MM.1S (cell line): ENCODE data around the gene OR5B12.

Experiments used
- CTCF ChIP-seq: fragments of 300-600 bp; sonication (generic); IDR thresholded peaks from 2 replicates; pipeline ENCODE4 v1.5.1; 2016; ENCODE audit warnings: antibody characterized with exemption, low read length, mixed read lengths
- EZH2 ChIP-seq: fragments of 300-600 bp; sonication (generic); optimal IDR thresholded peaks from 2 replicates; pipeline ENCODE3; 2017; ENCODE audit warnings: low read depth, mild to moderate bottlenecking, antibody characterized with exemption, low read length, mixed read lengths

GRCh38 chr11:58471892-58472291 is 29.9 kb upstream of the OR5B12 start:
- no peak for TF ChIP-seq CTCF
- no peak for TF ChIP-seq EZH2
